ENCODE data around the gene SYNC. TPM values are rescaled to one million over a fixed set of nuclear protein-coding genes. Genes with fewer than 3 reads are reported as not detected.
A peak's percentile ranks its signal among the peaks of the same experiment; 100 is the strongest.
"Not testable (repeated sequence)": the region's sequence is repeated elsewhere in the genome, so short reads cannot be mapped to it uniquely, and the experiment has no call there.

Gene SYNC
- total RNA-seq, 2 experiments from 2014 or later, result not detected

GRCh38 chr1:32681999-32682398 is 20.6 kb downstream of the SYNC start:
- Mint-ChIP-seq H3K36me3 (ENCODE audit: low read depth) (peaks cover 45% of the 10 kb centered on the region), H3K27ac (no peak overlapping the region), H3K9me3 (no peaks in the 10 kb centered on the region), H3K4me3 (no peak overlapping the region), H3K27me3 (ENCODE audit: low read depth) (no peaks in the 10 kb centered on the region), H3K4me1 (ENCODE audit: low read depth) (peaks cover 15% of the 10 kb centered on the region)
- intact Hi-C loops (cut with micrococcal nuclease), result no loop called here
- CTCF ChIA-PET, result no interaction called here
- DNase-seq, result no peak

- DNase-seq, result no peak
- no peaks in the 10 kb centered on the region for H3K27me3 Mint-ChIP-seq (ENCODE audit: low read depth)
- CTCF ChIA-PET, result no interaction called here
- intact Hi-C loops (cut with micrococcal nuclease), result no loop called here
- H3K9me3 Mint-ChIP-seq, result no peaks in the 10 kb centered on the region
- H3K27ac Mint-ChIP-seq, result no peak overlapping the region
- peaks cover 15% of the 10 kb centered on the region for H3K4me1 Mint-ChIP-seq (ENCODE audit: low read depth)
- peaks cover 46% of the 10 kb centered on the region for H3K36me3 Mint-ChIP-seq (ENCODE audit: low read depth)
- H3K4me3 Mint-ChIP-seq, result no peak overlapping the region
Measured at GRCh38 chr1:32681509-32681908, 21.1 kb downstream of the SYNC start.

- Mint-ChIP-seq H3K36me3 (ENCODE audit: low read depth) (peaks cover 47% of the 10 kb centered on the region), H3K9me3 (no peaks in the 10 kb centered on the region), H3K27me3 (ENCODE audit: low read depth) (no peaks in the 10 kb centered on the region), H3K27ac (no peak overlapping the region), H3K4me1 (ENCODE audit: low read depth) (peaks cover 15% of the 10 kb centered on the region), H3K4me3 (no peak overlapping the region)
- no peak for DNase-seq
- CTCF ChIA-PET, result no interaction called here
- intact Hi-C loops (cut with micrococcal nuclease), result no loop called here
Measured at GRCh38 chr1:32680642-32681041, 21.9 kb downstream of the SYNC start.

- peaks cover 46% of the 10 kb centered on the region for H3K36me3 Mint-ChIP-seq (ENCODE audit: low read depth)
- DNase-seq; H3K27me3 Mint-ChIP-seq (ENCODE audit: low read depth); H3K4me3 Mint-ChIP-seq; H3K27ac Mint-ChIP-seq; CTCF ChIA-PET; intact Hi-C loops (cut with micrococcal nuclease); H3K9me3 Mint-ChIP-seq: not testable (repeated sequence)
- H3K4me1 Mint-ChIP-seq (ENCODE audit: low read depth), result peaks cover 14% of the 10 kb centered on the region
Measured at GRCh38 chr1:32679993-32680392, 22.6 kb downstream of the SYNC start.

- intact Hi-C loops (cut with micrococcal nuclease), result no loop called here
- DNase-seq, result no peak
- Mint-ChIP-seq H3K27ac (no peak overlapping the region), H3K27me3 (ENCODE audit: low read depth) (no peaks in the 10 kb centered on the region), H3K4me3 (no peak overlapping the region), H3K4me1 (ENCODE audit: low read depth) (no peaks in the 10 kb centered on the region), H3K9me3 (no peaks in the 10 kb centered on the region), H3K36me3 (ENCODE audit: low read depth) (peaks cover 50% of the 10 kb centered on the region)
- CTCF ChIA-PET, result interaction anchor here (0.6 to 2.5 kb wide), 3 partner anchors 11 to 157 kb away, joined by 3 to 7 read pairs (median 5); no protein-coding TSS in a partner anchor
Measured at GRCh38 chr1:32676945-32677344, 25.6 kb downstream of the SYNC start.

- H3K4me3 Mint-ChIP-seq; H3K9me3 Mint-ChIP-seq; H3K4me1 Mint-ChIP-seq (ENCODE audit: low read depth); intact Hi-C loops (cut with micrococcal nuclease); H3K27me3 Mint-ChIP-seq (ENCODE audit: low read depth); DNase-seq; H3K27ac Mint-ChIP-seq: not testable (repeated sequence)
- CTCF ChIA-PET, result interaction anchor here (0.7 kb wide), 1 partner anchor 54 kb away, joined by 3 read pairs; no protein-coding TSS in a partner anchor
- peaks cover 57% of the 10 kb centered on the region for H3K36me3 Mint-ChIP-seq (ENCODE audit: low read depth)
Measured at GRCh38 chr1:32668716-32669115, 33.9 kb downstream of the SYNC start.

GRCh38 chr1:32666901-32667566 is 35.5 kb downstream of the SYNC start:
- intact Hi-C loops (cut with micrococcal nuclease), result no loop called here
- peaks cover 2% of the 10 kb centered on the region for H3K4me1 Mint-ChIP-seq (ENCODE audit: low read depth)
- no peaks in the 10 kb centered on the region for H3K27me3 Mint-ChIP-seq (ENCODE audit: low read depth)
- H3K27ac Mint-ChIP-seq, result no peak overlapping the region
- peaks cover 49% of the 10 kb centered on the region for H3K36me3 Mint-ChIP-seq (ENCODE audit: low read depth)
- DNase-seq, result no peak
- no peak overlapping the region for H3K4me3 Mint-ChIP-seq
- no peaks in the 10 kb centered on the region for H3K9me3 Mint-ChIP-seq
- CTCF ChIA-PET, result no interaction called here

GRCh38 chr1:32665915-32666314 is 36.7 kb downstream of the SYNC start:
- CTCF ChIA-PET, result no interaction called here
- H3K9me3 Mint-ChIP-seq, result no peaks in the 10 kb centered on the region
- peaks cover 49% of the 10 kb centered on the region for H3K36me3 Mint-ChIP-seq (ENCODE audit: low read depth)
- H3K27ac Mint-ChIP-seq, result no peak overlapping the region
- DNase-seq, result no peak
- H3K4me3 Mint-ChIP-seq, result no peak overlapping the region
- no peaks in the 10 kb centered on the region for H3K27me3 Mint-ChIP-seq (ENCODE audit: low read depth)
- peaks cover 4% of the 10 kb centered on the region for H3K4me1 Mint-ChIP-seq (ENCODE audit: low read depth)
- intact Hi-C loops (cut with micrococcal nuclease), result no loop called here

GRCh38 chr1:32659581-32659980 is 43.0 kb downstream of the SYNC start:
- Mint-ChIP-seq H3K9me3 (no peaks in the 10 kb centered on the region), H3K36me3 (ENCODE audit: low read depth) (peaks cover 64% of the 10 kb centered on the region), H3K27ac (no peak overlapping the region), H3K4me3 (no peak overlapping the region), H3K4me1 (ENCODE audit: low read depth) (peaks cover 34% of the 10 kb centered on the region), H3K27me3 (ENCODE audit: low read depth) (no peaks in the 10 kb centered on the region)
- CTCF ChIA-PET, result no interaction called here
- intact Hi-C loops (cut with micrococcal nuclease), result loop anchor here (10.0 kb wide), 1 partner anchor 265 kb away; the partner anchor contains the start of gene BSDC1
- DNase-seq, result no peak

- intact Hi-C loops (cut with micrococcal nuclease), result loop anchor here (5.0 to 10.0 kb wide), 3 partner anchors 258 to 545 kb away; partner anchors contain the start of genes BSDC1, KPNA6 and RNF19B
- CTCF ChIA-PET, result no interaction called here
- Mint-ChIP-seq H3K27ac (peak overlapping the region; percentile 100), H3K9me3 (no peaks in the 10 kb centered on the region), H3K4me1 (ENCODE audit: low read depth) (peaks cover 56% of the 10 kb centered on the region), H3K4me3 (peak overlapping the region; percentile 97), H3K36me3 (ENCODE audit: low read depth) (peaks cover 49% of the 10 kb centered on the region), H3K27me3 (ENCODE audit: low read depth) (no peaks in the 10 kb centered on the region)
- DNase-seq, result no peak
Measured at GRCh38 chr1:32652244-32652962, 50.2 kb downstream of the SYNC start.

- H3K36me3 Mint-ChIP-seq (ENCODE audit: low read depth), result peaks cover 43% of the 10 kb centered on the region
- H3K4me1 Mint-ChIP-seq (ENCODE audit: low read depth), result peaks cover 51% of the 10 kb centered on the region
- peak overlapping the region; percentile 100 for H3K27ac Mint-ChIP-seq
- no peak for DNase-seq
- H3K9me3 Mint-ChIP-seq, result no peaks in the 10 kb centered on the region
- intact Hi-C loops (cut with micrococcal nuclease), result loop anchor here (1.0 to 10.0 kb wide), 9 partner anchors 33 to 579 kb away; partner anchors contain the start of genes BSDC1, KPNA6, RNF19B and TMEM39B
- CTCF ChIA-PET, result interaction anchor here (1.0 kb wide), 1 partner anchor 31 kb away, joined by 4 read pairs; no protein-coding TSS in a partner anchor
- H3K4me3 Mint-ChIP-seq, result peak overlapping the region; percentile 97
- H3K27me3 Mint-ChIP-seq (ENCODE audit: low read depth), result no peaks in the 10 kb centered on the region
Measured at GRCh38 chr1:32651461-32652073, 51.0 kb downstream of the SYNC start.

- CTCF ChIA-PET, result interaction anchor here (0.6 to 3.3 kb wide), 3 partner anchors 10 to 130 kb away, joined by 3 to 15 read pairs (median 4); no protein-coding TSS in a partner anchor
- H3K27me3 Mint-ChIP-seq (ENCODE audit: low read depth), result no peaks in the 10 kb centered on the region
- peak within 1 kb of the TSS; percentile 97 for H3K4me3 Mint-ChIP-seq
- peak within 1 kb of the TSS; percentile 100 for H3K27ac Mint-ChIP-seq
- H3K4me1 Mint-ChIP-seq (ENCODE audit: low read depth), result peaks cover 50% of the 10 kb centered on the region
- intact Hi-C loops (cut with micrococcal nuclease), result loop anchor here (1.0 to 10.0 kb wide), 12 partner anchors 28 to 578 kb away; partner anchors contain the start of genes BSDC1, HDAC1, KPNA6 and RNF19B
- no peaks in the 10 kb centered on the region for H3K9me3 Mint-ChIP-seq
- DNase-seq, result peak; percentile 98
- peaks cover 41% of the 10 kb centered on the region for H3K36me3 Mint-ChIP-seq (ENCODE audit: low read depth)
Measured at GRCh38 chr1:32650752-32651460, 51.7 kb downstream of the SYNC start, which contains the start of gene RBBP4. TSS of gene RBBP4 (plus strand) at chr1:32651208. CDS start at chr1:32651307, 99 bp downstream.
